ENCODE data around the gene TMEM184A.

TMEM184A gene

DNA sequence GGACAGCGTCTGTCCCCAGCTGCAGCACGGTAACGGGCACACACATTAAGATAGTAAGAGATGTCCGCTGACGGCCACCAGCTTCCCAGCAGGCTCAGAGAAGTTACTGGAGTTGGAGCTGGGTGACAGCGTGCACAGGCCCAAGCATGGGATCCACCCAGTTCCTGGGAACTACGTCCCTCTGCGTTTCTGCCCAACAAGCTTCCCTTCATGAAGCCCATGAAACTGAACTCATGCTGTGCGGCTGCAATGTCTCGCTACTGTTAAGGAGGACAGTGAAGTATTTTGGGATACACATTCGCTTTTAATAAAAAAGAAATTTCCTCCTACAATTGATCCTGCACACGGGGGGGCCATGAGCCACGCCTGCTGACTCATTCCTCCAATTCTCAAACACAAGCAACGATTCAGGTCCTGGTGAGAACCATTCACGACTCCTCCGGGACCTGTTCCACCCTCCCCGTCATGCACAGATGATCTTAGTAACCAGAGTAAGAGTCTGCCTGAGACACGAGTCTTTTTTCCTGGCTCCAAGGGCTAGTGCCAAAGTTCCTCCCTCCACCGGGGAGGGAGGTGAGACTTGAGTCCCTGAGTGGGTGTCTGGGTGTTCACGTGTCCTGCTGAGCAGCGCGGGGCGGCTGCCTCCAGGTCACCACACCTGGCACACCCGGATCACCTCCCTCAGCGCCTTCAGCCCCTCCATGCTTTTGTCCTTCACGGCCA, 11.2 kb upstream of the TMEM184A start:
- no peak for TF ChIP-seq POLR2A (IDR thresholded peaks at IDR 0.05; ENCODE audit: low read length)
- TF ChIP-seq GATA1 (IDR thresholded peaks at IDR 0.05; ENCODE audit: low read depth, low read length): no peak
- no peak for DNase-seq

DNA sequence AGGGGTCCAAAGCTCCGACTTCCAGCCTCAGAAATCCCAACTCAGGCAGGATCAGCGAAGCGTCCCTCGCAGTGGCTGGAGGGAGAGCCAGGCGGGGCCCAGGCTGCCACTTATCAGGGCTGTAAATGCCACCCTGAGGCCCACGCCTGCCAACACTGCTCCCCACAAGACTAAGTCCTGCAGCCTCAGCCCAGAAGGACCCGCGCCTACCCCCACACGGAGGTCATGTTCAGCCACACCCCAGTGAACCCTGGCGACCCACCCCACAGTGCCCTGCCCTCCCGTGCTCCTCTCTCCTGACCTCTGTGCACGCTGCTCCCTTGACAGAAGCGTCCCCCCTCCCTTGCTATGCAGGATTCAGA, 10.7 kb upstream of the TMEM184A start:
- peak in 1 of 2 experiments; percentile 24 for DNase-seq
- TF ChIP-seq POLR2A (IDR thresholded peaks at IDR 0.05; ENCODE audit: low read length): no peak
- no peak for TF ChIP-seq GATA1 (IDR thresholded peaks at IDR 0.05; ENCODE audit: low read depth, low read length)

DNA sequence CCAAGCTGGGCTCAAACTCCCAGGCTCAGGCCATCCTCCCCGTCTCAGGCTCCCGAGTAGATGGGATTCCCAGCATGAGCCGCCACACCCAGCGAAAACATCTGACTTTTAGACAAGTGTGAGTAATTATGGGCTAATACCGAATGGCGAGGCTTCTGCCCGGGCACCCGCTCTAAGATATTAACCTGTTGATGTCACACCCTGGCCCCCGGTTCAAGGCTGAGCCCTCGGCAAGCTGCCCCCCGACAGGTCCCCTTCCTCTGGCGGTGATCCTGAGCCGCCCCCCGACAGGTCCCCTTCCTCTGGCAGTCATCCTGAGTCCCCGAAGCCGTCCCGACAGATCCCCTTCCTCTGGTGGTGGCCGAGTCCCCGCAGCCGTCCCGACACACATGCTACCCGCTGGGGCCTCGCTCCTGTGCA, 8.6 kb upstream of the TMEM184A start:
- TF ChIP-seq GATA1 (IDR thresholded peaks at IDR 0.05; ENCODE audit: low read depth, low read length): no peak
- TF ChIP-seq POLR2A (IDR thresholded peaks at IDR 0.05; ENCODE audit: low read length): no peak
- no peak for DNase-seq

DNA sequence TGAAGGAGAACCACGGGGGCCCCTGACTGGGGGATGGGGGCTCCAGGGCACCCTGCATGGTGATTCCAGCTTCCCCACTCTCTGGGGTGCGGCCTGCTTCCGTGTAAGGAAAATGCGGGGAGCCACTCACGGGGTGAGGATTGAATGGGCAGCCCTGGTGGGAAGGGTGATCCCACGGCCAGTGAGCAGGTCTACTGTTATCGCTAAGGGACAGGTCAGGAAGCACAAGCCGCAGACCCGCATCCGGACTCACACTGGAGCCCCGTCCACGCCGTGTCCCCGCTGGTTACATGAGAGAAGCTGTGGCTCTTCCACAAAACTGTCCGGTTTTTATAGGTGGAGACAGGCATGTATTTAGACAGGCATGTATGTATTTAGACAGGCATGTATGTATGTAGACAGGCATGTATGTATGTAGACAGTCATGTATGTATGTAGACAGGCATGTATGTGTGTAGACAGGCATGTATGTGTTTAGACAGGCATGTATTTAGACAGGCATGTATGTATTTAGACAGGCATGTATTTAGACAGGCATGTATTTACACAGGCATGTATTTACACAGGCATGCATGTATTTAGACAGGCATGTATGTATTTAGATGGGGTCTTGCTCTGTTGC, 8.1 kb upstream of the TMEM184A start:
- no peak for DNase-seq
- TF ChIP-seq POLR2A (IDR thresholded peaks at IDR 0.05; ENCODE audit: low read length) (no peak), GATA1 (IDR thresholded peaks at IDR 0.05; ENCODE audit: low read depth, low read length) (no peak)

DNA sequence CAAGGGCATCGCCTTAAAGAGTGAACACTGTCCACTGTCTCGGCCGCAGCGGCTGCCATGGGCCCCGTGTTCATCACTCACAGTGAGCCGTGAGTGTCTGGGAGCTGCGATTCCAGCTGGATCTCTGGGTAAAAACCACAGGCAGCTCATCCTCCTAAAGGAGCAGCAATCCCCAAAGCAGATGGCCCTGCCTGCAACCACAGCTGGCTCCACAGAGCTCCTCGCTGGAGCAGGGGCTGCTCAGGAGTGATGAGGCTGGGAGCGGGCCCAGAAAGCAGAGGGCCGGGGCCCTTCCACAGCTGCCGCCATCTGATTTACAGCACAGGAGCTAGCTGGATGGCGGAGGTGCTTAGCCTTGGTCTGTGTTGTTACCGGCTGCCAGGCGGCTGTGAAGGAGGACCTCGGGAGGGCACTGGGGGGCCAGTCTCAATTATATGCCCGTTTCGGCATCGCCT, 6.6 kb upstream of the TMEM184A start:
- no peak for DNase-seq
- TF ChIP-seq GATA1 (IDR thresholded peaks at IDR 0.05; ENCODE audit: low read depth, low read length): no peak
- no peak for TF ChIP-seq POLR2A (IDR thresholded peaks at IDR 0.05; ENCODE audit: low read length)

DNA sequence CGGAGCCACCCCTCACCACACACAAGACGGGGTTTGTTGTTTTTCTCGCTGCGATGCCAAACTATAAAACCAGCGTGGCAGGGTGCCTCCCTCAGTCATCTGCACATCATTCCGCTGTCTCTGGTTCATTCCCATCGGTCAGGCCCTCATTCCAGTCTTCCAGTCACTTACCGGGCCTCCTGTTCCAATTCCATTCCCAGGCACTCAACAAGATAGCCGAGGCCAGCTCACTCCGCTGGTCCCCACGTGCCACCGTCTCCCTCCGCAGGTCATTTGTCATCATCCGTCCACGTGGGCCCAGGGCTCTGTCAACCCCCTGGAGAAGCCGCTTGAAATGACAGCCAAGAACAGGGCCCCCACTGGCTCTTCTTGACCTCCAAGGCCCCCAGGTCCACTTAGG, 6.1 kb upstream of the TMEM184A start:
- TF ChIP-seq GATA1 (IDR thresholded peaks at IDR 0.05; ENCODE audit: low read depth, low read length): no peak
- no peak for TF ChIP-seq POLR2A (IDR thresholded peaks at IDR 0.05; ENCODE audit: low read length)
- DNase-seq: no peak

DNA sequence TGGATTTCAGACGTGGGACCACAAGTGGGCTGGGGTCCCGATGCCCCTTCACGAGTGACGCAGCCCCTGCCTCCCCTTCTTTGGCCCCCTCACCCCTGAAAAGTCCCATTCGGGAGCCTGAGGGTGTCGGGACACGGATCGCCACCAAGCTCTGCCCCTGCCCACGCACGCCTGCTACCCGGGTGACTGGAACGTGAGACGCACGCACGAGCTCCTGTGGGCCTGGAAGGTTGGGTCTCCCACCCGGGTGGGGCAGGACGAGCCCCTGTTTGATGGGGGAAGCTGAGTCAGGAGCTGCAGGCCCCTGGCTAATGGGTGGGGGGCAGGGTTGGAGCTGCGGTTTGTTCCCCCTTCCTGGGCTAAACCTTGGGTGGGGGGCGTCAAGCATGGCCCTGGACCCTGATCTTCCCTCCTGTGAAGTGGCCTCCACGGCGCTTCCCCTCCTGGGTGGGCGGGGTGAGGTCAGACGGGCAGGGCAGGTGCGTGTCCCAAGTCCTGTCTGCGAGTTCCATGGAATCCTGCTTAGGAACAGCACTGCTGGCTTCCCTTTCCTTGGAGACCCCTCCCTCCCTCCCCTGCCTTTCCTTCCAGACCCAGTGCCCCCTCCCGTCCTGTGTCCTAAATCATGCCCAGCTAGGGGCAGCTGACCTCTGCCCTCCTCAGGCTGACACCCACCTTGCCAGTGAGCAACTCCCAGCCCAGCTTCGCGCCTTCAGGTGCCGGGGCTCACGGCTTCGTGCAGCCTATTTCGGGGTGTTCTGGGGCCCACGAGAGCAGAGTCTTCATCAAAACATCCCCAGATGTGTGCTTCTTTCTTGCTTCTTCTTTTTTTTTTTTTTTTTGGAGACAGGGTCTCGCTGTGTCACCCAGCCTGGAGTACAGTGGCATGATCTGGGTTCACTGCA, 5.3 kb upstream of the TMEM184A start:
- no peak for TF ChIP-seq GATA1 (IDR thresholded peaks at IDR 0.05; ENCODE audit: low read depth, low read length)
- TF ChIP-seq POLR2A (IDR thresholded peaks at IDR 0.05; ENCODE audit: low read length): no peak
- DNase-seq: no peak

DNA sequence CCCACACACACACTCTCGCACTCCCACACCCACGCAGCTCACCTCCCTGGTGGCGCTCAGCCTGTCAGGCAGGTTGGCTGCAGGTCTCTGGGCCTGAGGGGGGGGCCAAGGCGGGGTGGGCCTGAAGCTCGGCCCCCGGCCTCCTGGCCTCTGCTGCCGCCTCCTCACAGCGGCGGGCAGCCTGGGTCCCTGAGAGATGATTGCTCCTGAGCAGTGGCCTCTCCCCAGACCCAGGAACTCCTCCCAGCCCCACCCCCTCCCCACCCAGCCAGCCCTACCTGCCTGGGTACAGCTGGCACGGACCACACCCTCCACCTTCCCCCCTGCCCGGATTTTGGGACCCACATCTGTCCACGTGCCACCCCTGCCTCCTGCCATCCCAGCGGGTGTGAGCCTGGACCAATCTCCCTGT, 4.6 kb upstream of the TMEM184A start:
- no peak for DNase-seq
- TF ChIP-seq GATA1 (IDR thresholded peaks at IDR 0.05; ENCODE audit: low read depth, low read length) (no peak), POLR2A (IDR thresholded peaks at IDR 0.05; ENCODE audit: low read length) (no peak)

DNA sequence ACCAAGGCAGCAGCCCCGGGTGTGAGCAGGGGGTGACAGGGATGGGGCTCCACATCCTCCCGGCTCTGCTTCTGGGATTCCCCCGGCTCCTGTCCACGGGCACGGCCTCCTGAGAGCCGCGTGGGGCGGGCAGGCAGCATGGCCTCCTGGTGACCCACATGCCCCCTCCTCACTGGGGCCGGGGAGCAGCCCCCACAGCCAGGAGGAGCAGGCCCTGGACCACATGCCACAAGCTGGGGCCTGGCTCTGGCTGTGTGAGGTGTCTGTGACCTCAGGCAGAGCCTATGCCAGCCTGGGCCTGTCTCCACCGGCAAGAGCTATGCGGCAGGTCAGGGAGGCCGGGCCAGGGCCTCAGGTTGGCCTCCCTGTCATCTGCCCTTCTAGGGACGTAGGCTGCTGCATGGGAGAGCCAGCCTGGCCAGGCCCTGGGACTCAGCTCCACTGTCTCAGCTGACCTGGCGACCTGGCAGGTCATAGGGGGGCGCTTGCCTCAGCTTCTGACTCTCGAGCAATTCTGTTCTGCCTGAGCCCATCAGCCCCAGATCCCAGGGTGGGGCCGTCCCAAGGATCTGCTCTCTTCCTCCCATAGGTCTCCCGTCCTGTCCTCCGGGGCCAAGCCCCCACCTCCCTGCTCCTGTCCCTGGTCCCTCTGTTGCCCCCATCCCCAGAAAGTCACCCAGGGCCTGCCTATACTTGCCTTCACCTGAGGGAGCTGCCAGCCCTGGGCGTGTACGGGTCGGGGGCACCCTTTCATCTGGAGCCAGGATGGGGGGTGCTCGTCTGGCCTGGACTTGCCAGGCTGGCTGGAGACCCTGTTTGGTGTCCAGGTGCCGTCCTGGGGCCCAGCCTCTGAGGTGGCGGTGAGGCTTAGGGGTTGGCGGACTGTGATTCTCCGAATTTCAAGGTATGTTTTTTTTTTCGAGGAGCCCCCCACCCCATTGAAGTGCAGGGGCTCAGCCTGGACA, 3.9 kb upstream of the TMEM184A start:
- TF ChIP-seq GATA1 (IDR thresholded peaks at IDR 0.05; ENCODE audit: low read depth, low read length) (no peak), POLR2A (IDR thresholded peaks at IDR 0.05; ENCODE audit: low read length) (no peak)
- no peak for DNase-seq

DNA sequence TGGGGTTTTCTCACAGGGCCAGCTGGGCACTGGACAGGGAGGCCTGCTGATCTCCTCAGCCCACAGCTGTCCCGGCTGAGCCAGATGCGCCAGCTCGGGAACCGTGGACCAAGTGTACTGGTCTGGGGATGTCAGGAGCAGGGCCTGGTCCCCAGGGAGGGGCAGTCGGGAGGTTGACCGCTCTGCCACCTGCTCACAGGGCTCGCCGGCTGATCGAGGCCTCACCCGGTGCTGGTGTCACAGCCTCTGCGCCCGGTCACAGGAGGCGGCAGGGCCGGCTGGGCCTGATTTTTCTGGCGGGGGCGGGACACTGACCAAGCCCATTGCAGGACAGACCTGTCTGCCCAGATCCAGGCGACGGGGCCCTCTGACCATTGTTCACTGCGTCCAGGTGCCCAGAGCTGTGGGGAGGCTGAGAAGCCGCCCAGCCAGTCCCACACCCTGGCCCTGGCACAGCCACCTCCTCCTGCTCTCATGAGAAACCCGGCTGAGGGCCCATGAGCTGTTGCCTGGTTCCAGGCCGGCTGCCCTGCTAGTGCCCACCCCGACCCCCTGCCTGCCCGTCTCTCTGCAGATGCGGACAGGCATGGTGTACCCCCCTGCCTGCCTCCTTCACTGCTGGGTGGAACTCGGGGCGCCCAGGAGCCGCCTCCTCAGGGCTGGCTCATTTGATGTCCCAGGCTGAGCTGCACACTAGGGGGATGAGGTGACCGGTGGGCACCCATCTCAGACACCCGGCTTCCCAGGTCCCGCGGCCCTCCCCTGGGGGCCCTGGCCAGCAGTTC, 3.0 kb upstream of the TMEM184A start:
- DNase-seq: no peak
- TF ChIP-seq GATA1 (IDR thresholded peaks at IDR 0.05; ENCODE audit: low read depth, low read length) (no peak), POLR2A (IDR thresholded peaks at IDR 0.05; ENCODE audit: low read length) (no peak)

DNA sequence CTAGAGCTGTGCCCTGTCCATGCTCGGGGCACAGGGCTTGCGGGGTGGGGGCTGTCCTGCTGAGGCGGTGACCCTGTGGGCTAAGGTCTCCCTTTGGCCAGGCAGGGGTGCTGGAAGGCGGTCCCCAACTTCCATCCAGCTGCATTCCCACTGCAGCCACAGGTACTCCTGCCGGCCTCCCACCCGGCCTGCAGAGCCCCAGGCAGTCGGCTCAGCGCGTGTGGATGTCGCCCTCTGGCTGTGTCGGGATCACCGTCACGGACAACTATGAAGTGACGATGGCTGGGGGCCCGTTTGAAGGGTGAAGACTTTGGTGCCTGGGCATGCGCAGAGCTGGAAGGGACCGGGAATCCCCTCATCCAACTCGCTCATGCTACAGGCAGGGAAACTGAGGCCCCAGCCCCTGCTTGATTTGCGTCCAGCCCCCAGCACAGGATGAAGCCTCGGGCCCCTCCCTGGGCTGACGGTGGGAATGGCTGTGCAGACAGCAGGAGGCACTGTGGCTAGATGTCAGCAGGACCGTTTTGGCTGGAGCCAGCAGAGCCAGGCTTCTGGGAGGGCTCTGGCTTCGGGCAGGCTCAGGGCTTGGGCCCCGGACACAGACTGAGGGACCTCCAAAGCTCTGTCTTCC, 2.3 kb upstream of the TMEM184A start:
- TF ChIP-seq GATA1 (IDR thresholded peaks at IDR 0.05; ENCODE audit: low read depth, low read length): no peak
- no peak for TF ChIP-seq POLR2A (IDR thresholded peaks at IDR 0.05; ENCODE audit: low read length)
- DNase-seq: peak; percentile 21 to 26

DNA sequence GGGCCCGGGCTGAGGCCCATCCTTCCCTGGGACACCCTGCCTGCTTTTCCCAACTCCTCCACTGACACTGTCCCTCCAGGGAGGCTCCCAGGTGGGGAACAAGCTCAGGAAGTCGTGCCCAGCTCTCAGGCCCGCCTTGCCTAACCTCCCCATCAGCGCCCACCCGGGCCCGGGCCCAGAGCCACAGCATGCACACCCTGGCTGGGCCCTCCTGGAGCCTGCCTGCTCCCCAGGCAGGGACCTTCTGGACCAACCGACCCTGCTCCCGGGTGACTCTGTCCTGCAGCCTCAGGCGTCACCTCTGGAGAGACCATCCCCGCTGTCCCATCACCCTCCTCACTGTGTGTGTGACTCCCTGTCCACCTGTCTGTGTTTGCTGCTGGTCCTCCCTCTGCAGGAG, 1.8 kb upstream of the TMEM184A start:
- TF ChIP-seq GATA1 (IDR thresholded peaks at IDR 0.05; ENCODE audit: low read depth, low read length): no peak
- no peak for TF ChIP-seq POLR2A (IDR thresholded peaks at IDR 0.05; ENCODE audit: low read length)
- DNase-seq: no peak

Measured in erythroblast (primary cell).